ENCODE measurements around the gene TDRKH. TPM values are rescaled to one million over a fixed set of nuclear protein-coding genes. Genes with fewer than 3 reads are reported as not detected.

The TDRKH gene
- total and polyA plus RNA-seq, 11 donors: 2.7 to 9.8 (median 4.8) TPM

DNA sequence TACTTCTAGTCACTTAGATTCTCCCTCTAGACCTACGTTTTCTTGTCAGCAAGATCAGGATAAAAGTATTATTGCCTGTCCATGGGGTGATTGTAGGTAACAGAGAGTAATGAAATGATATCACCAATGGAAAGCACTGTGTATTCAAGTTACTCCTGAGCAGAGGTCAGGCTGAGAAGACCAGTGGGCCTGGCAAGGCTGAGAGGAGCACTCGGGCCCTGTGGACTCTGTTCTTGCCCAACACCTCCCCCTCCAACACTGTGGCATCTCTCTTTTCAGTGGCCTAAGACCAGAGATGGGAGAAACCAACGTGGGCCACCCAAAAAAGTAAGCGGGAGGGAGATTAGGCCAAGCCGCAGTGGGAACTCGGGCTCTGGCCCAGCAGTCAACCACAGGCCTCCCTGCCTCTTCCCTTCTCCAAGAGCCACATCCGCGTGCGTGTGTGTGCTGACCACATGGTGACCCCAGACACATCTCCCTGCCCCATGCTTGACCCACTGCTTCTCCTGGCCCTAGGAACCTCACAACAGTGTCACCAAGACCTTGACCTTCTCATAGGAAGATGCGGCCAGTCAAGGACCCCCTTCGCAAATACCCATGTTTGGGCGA lies 29.0 kb upstream of the TDRKH start:
- Histone ChIP-seq H3K4me1 (peaks cover 0 to 13% (median 0%) of the 10 kb centered on the region in 12 donors), H3K27ac (no peak overlapping the region), H3K4me3 (no peak overlapping the region), H3K27me3 (no peaks in the 10 kb centered on the region), H3K9me3 (no peaks in the 10 kb centered on the region), H3K36me3 (peaks cover 0 to 11% (median 0%) of the 10 kb centered on the region in 9 donors)
- WGBS, 4 donors: 85 to 90% (median 87%) methylated on average over 7 to 12 of the region's 12 CpGs
- ATAC-seq: no peak
- TF ChIP-seq, protein P1, sequence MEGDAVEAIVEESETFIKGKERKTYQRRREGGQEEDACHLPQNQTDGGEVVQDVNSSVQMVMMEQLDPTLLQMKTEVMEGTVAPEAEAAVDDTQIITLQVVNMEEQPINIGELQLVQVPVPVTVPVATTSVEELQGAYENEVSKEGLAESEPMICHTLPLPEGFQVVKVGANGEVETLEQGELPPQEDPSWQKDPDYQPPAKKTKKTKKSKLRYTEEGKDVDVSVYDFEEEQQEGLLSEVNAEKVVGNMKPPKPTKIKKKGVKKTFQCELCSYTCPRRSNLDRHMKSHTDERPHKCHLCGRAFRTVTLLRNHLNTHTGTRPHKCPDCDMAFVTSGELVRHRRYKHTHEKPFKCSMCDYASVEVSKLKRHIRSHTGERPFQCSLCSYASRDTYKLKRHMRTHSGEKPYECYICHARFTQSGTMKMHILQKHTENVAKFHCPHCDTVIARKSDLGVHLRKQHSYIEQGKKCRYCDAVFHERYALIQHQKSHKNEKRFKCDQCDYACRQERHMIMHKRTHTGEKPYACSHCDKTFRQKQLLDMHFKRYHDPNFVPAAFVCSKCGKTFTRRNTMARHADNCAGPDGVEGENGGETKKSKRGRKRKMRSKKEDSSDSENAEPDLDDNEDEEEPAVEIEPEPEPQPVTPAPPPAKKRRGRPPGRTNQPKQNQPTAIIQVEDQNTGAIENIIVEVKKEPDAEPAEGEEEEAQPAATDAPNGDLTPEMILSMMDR (IDR thresholded peaks at IDR 0.05): no peak
- no peak for TF ChIP-seq POLR2A (IDR thresholded peaks at IDR 0.05)
- intact Hi-C loops (cut with DNase I): no loop called here
- DNase-seq: no peak

DNA sequence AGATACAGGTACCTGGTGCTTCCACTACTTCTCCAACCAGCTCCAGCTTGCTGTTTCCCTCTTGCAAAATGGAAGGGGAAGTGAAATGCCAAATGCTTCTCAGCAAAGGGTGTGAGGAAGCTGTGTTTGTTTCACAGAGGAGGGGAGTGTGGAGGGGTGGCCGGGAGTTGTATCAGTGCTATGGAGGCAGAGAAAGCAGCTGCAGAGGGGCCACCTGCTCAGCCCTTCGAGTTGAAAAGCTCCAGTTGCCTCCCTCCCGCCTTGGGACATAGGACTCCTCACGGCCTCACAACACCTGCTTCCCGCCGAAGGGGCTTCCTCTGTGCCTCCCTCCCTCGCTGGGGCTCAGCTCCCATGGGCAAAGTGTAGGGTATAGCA lies 27.0 kb upstream of the TDRKH start:
- H3K36me3 ChIP-seq: peaks cover 0 to 11% (median 0%) of the 10 kb centered on the region in 9 donors
- H3K27ac ChIP-seq: no peak overlapping the region
- no peak for ATAC-seq
- no peak for TF ChIP-seq POLR2A (IDR thresholded peaks at IDR 0.05)
- TF ChIP-seq, protein P1 (IDR thresholded peaks at IDR 0.05): no peak
- H3K4me1 ChIP-seq: peaks cover 0 to 13% (median 0%) of the 10 kb centered on the region in 12 donors
- H3K27me3 ChIP-seq: no peaks in the 10 kb centered on the region
- no peaks in the 10 kb centered on the region for H3K9me3 ChIP-seq
- intact Hi-C loops (cut with DNase I): no loop called here
- 51 to 59% (median 56%) methylated on average over 7 of the region's 7 CpGs for WGBS, 4 donors
- DNase-seq: no peak
- no peak overlapping the region for H3K4me3 ChIP-seq

DNA sequence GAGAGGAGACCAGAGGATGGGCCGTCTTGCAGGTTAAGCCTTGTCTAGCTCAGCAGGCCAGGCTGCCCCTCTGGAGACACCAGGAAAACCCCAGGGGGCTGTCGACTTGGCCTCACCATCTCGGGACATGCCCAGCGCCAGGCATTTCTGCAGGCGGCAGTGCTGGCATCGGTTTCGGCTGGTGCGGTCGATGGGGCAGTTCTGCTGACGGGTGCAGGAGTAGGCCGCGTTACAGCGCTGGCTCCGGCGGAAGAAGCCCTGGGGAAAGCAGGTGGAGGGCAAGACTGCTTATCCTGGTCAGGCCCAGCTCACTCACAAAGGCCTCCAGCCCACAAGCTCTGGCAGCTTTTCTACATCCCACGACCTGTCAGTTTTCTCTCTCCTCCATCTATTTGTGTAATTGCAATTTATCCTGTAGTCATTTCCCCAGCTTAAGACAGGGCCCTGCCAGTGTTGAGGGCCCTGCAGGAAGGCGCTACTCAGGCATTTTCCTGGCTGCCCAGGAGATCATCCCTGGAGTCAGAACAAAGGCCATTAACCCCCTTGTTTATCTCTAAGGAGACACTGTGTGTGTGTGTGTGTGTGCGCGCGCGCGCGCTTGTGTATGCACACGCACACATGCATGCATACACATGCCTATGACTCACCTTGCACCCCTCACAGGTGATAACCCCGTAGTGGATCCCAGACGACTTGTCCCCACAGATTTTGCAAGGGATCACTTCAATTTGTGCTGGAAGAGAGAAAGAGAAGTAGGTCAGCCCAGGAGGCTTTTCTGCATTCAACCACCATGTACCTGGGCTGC lies 26.4 kb upstream of the TDRKH start:
- Histone ChIP-seq H3K9me3 (no peaks in the 10 kb centered on the region), H3K4me3 (no peak overlapping the region), H3K36me3 (peaks cover 0 to 11% (median 0%) of the 10 kb centered on the region in 9 donors), H3K27me3 (no peaks in the 10 kb centered on the region), H3K4me1 (peaks cover 0 to 13% (median 0%) of the 10 kb centered on the region in 12 donors), H3K27ac (no peak overlapping the region)
- TF ChIP-seq, protein P1 (IDR thresholded peaks at IDR 0.05): no peak
- TF ChIP-seq POLR2A (IDR thresholded peaks at IDR 0.05): no peak
- DNase-seq: no peak
- ATAC-seq: no peak
- intact Hi-C loops (cut with DNase I): no loop called here
- 63 to 80% (median 78%) methylated on average over 16 to 26 of the region's 26 CpGs for WGBS, 4 donors

DNA sequence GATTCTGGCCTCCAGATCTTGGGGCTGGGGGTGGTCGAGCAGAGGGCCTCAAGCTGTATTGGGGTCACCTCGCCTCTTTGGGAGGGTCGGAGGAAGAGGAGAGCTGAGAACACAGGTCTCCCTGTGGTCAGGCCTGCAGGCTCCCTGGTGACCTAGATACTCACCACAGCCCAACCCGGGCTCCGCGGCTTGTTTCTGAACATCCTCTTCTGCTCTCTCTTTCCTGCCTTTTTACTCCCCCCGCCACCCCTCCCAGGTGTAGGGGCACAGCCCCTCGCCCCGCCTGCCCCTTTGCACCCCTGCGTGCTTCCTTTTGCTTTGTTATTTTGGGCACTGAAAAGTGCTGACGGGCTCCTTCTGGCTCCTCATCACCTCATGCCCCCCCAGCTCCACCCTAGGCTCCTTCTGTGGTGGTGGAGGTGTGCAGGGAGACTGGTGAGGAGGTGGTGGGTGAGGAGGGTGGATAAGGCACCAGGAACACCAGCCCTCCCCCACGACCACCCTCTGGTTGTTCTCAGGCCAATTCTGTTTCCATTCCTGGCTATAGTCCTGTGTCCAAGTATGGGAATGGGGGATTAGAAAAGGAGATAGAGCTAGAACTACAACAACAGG lies 25.5 kb upstream of the TDRKH start:
- Histone ChIP-seq H3K4me1 (peaks cover 0 to 9% (median 0%) of the 10 kb centered on the region in 12 donors), H3K36me3 (peaks cover 0 to 11% (median 0%) of the 10 kb centered on the region in 9 donors), H3K4me3 (no peak overlapping the region), H3K27ac (no peak overlapping the region), H3K9me3 (no peaks in the 10 kb centered on the region), H3K27me3 (no peaks in the 10 kb centered on the region)
- 67 to 77% (median 72%) methylated on average over 12 of the region's 12 CpGs for WGBS, 4 donors
- intact Hi-C loops (cut with DNase I): no loop called here
- peak in 1 of 5 donors; percentile 15 for DNase-seq
- TF ChIP-seq POLR2A (IDR thresholded peaks at IDR 0.05): no peak
- TF ChIP-seq, protein P1 (IDR thresholded peaks at IDR 0.05): no peak
- ATAC-seq: peak in 1 of 4 donors; percentile 29
